Pancreas (tissue), 10 donors: ENCODE results near the gene CDH7. TPM values are rescaled to one million over a fixed set of nuclear protein-coding genes. Genes with fewer than 3 reads are reported as not detected.

Source experiments
- ATAC-seq, 4 donors: fragments of 200-7000 bp; cut with Tn5 transposase; one replicate each; pipeline versions ENCODE4 v1.8.0 to v1.9.1; 2020; ENCODE audit warnings: mild to moderate bottlenecking in 4 of 4, moderate library complexity in 4 of 4
- DNase-seq, 6 donors: peaks; one replicate each; pipeline ENCODE4 v3.0.0-alpha.2; 2020
- FAIRE-seq: peaks from 2 replicates; lab custom pipeline; 2012; peaks lifted over from hg19 to GRCh38; lab: Jason Lieb, UNC
- H3K27ac ChIP-seq, 4 donors: fragments of 200-600 bp; sonication (generic); 1 replicate in 3 of 4; 2 replicates in 1 of 4; pipeline versions ENCODE4 v1.5.0 to v1.8.0; 2020
- H3K27me3 ChIP-seq, 4 donors: fragments of 200-600 bp; one replicate each; pipeline ENCODE4 v1.8.0; 2021
- H3K36me3 ChIP-seq, 3 donors: fragments of 200-600 bp; sonication (generic) in 1 of 3; one replicate each; pipeline versions ENCODE4 v1.5.0 to v1.8.0; 2020 to 2021
- H3K4me1 ChIP-seq, 3 donors: fragments of 200-600 bp; one replicate each; pipeline ENCODE4 v1.8.0; 2021
- H3K4me3 ChIP-seq, 4 donors: fragments of 200-600 bp; sonication (generic) in 2 of 4; one replicate each; pipeline versions ENCODE4 v1.5.0 to v1.8.0; 2020 to 2021
- H3K9me3 ChIP-seq, 4 donors: fragments of 200-600 bp; one replicate each; pipeline ENCODE4 v1.8.0; 2021
- CTCF ChIP-seq, 4 donors: fragments of 200-600 bp; sonication (generic) in 3 of 4; IDR thresholded peaks; one replicate each; pipeline versions ENCODE4 v1.5.0 to v1.8.0; 2021; ENCODE audit warnings: antibody characterized with exemption in 4 of 4
- WGBS, 2 donors: extraction: QIAGEN DNeasy Blood & Tissue Kit; methylation state at CpG; one replicate each; pipeline ENCODE4 v1.1.7; 2013; 5-methylcytosine and 5-hydroxymethylcytosine counted together
- intact Hi-C, 3 donors: fragments of 100-400 bp; cut with DNase I; formaldehyde crosslinking; loops; one replicate each; pipeline versions ENCODE4 v1.11.1 to v1.14.2; 2022
- polyA plus RNA-seq, 2 donors: library from polyadenylated mRNA; stranded (reverse); fragments of 200-250 nt; gene quantifications; one replicate each; pipeline ENCODE4 v1.2.3, GENCODE V29; 2013
- total RNA-seq, 6 donors: library from RNA; stranded (reverse); fragmentation: NEBNext Ultra II Directional in 4 of 6; extraction: Animal tissue kit (Norgen Biotek cat#: 25700) in 4 of 6; gene quantifications; one replicate each; pipeline versions ENCODE4 v1.2.1 to v1.2.4, GENCODE V29; 2021 to 2023
- donor health status: healthy with polysubstance abuse.
- donor health status: DM: no; HTN: no; CAD: no; lungs with moderate emphysema.
- donor health status: DM: no; HTN: no; CAD: no.
- donor health status: control.
- donor health status: control.
- donor health status: Bipolar disorder and iron deficiency.
- donor health status: DM: yes; HTN: yes; CAD: no.
- donor health status: DM: no; HTN: no; CAD: no.
- donor health status: DM: no; HTN: no; CAD: no.
- donor health status: DM: yes; HTN: yes; CAD: no.

Gene CDH7
- total and polyA plus RNA-seq, 8 donors: not detected

- no peak for TF ChIP-seq CTCF (IDR thresholded peaks at IDR 0.05)
- FAIRE-seq (no peak), ATAC-seq (no peak), DNase-seq (no peak)
- H3K36me3 ChIP-seq: no peaks in the 10 kb centered on the region
- no peaks in the 10 kb centered on the region for H3K27me3 ChIP-seq
- no peak overlapping the region for H3K4me3 ChIP-seq
- intact Hi-C loops: no loop called here
- 59 to 75% methylated on average over 4 of the region's 4 CpGs for WGBS, 2 donors
- H3K4me1 ChIP-seq: no peaks in the 10 kb centered on the region
- H3K9me3 ChIP-seq: no peaks in the 10 kb centered on the region
- H3K27ac ChIP-seq: no peak overlapping the region
Observed at GRCh38 chr18:65835881-65836280, 85.1 kb downstream of the CDH7 start.

- ATAC-seq: no peak
- no peak for FAIRE-seq
- TF ChIP-seq CTCF (IDR thresholded peaks at IDR 0.05): no peak
- Histone ChIP-seq H3K27me3 (no peaks in the 10 kb centered on the region), H3K9me3 (no peaks in the 10 kb centered on the region), H3K4me1 (no peaks in the 10 kb centered on the region), H3K27ac (no peak overlapping the region), H3K4me3 (no peak overlapping the region), H3K36me3 (no peaks in the 10 kb centered on the region)
- WGBS, 2 donors: 77 to 88% methylated on average over 2 of the region's 2 CpGs
- intact Hi-C loops: no loop called here
- DNase-seq: no peak
Observed at GRCh38 chr18:65846107-65846506, 95.3 kb downstream of the CDH7 start.

GRCh38 chr18:65852273-65852672 is 101.5 kb downstream of the CDH7 start:
- no peak overlapping the region for H3K4me3 ChIP-seq
- no peaks in the 10 kb centered on the region for H3K27me3 ChIP-seq
- H3K9me3 ChIP-seq: no peaks in the 10 kb centered on the region
- WGBS, 2 donors: 53 to 76% methylated on average over 3 of the region's 3 CpGs
- no peak overlapping the region for H3K27ac ChIP-seq
- ATAC-seq: no peak
- FAIRE-seq: no peak
- no peak for TF ChIP-seq CTCF (IDR thresholded peaks at IDR 0.05)
- H3K4me1 ChIP-seq: no peaks in the 10 kb centered on the region
- H3K36me3 ChIP-seq: no peaks in the 10 kb centered on the region
- intact Hi-C loops: no loop called here
- no peak for DNase-seq

- H3K4me1 ChIP-seq: no peaks in the 10 kb centered on the region
- FAIRE-seq: no peak
- no peak for ATAC-seq
- H3K27me3 ChIP-seq: no peaks in the 10 kb centered on the region
- no peak for TF ChIP-seq CTCF (IDR thresholded peaks at IDR 0.05)
- no peaks in the 10 kb centered on the region for H3K9me3 ChIP-seq
- no peak overlapping the region for H3K4me3 ChIP-seq
- 21 to 26% methylated on average over 3 of the region's 3 CpGs for WGBS, 2 donors
- intact Hi-C loops: no loop called here
- H3K27ac ChIP-seq: no peak overlapping the region
- H3K36me3 ChIP-seq: no peaks in the 10 kb centered on the region
- no peak for DNase-seq
Observed at GRCh38 chr18:65859075-65859474, 108.3 kb downstream of the CDH7 start.

- DNase-seq (no peak), FAIRE-seq (no peak), ATAC-seq (no peak)
- Histone ChIP-seq H3K27ac (no peak overlapping the region), H3K27me3 (no peaks in the 10 kb centered on the region), H3K4me1 (no peaks in the 10 kb centered on the region), H3K36me3 (no peaks in the 10 kb centered on the region), H3K4me3 (no peak overlapping the region), H3K9me3 (no peaks in the 10 kb centered on the region)
- TF ChIP-seq CTCF (IDR thresholded peaks at IDR 0.05): no peak
- 11 to 70% methylated on average over 3 of the region's 3 CpGs for WGBS, 2 donors
- intact Hi-C loops: no loop called here
Observed at GRCh38 chr18:65869527-65869926, 118.7 kb downstream of the CDH7 start.
